Erythroblast (primary cell): ENCODE data around the gene HNF1A.

ENCODE experiments used
- GATA1 ChIP-seq: IDR thresholded peaks from 2 replicates; pipeline ENCODE4 v1.6.1; 2011; ENCODE audit warnings: low read depth, mild to moderate bottlenecking, control low read depth, low read length, moderate library complexity
- POLR2A ChIP-seq: IDR thresholded peaks from 2 replicates; pipeline ENCODE4 v1.6.1; 2011; ENCODE audit warnings: mild to moderate bottlenecking, low read length

GRCh38 chr12:120991965-120992364, 13.6 kb downstream of the HNF1A start:
- no peak for TF ChIP-seq POLR2A
- TF ChIP-seq GATA1: no peak
